CD4-positive, alpha-beta T cell treated with Interleukin-12 subunit alpha and Interleukin-12 subunit beta, for 1 hour (primary cell): Measurements from ENCODE around the gene SLC17A7.
"Not testable (repeated sequence)": the region's sequence is repeated elsewhere in the genome, so short reads cannot be mapped to it uniquely, and the experiment has no call there.

Experiments
- DNase-seq: peaks from one replicate; pipeline ENCODE4 v3.0.0-alpha.2; 2020

SLC17A7 gene

GRCh38 chr19:49441210-49441959 is at the start of gene SLC17A7:
SLC17A7 (minus strand) TSS chr19:49441527; CDS start chr19:49441379, 148 bp downstream.
- peak; percentile 56 for DNase-seq

GRCh38 chr19:49490287-49491029 is 49.1 kb upstream of the SLC17A7 start:
- no peak for DNase-seq

DNA sequence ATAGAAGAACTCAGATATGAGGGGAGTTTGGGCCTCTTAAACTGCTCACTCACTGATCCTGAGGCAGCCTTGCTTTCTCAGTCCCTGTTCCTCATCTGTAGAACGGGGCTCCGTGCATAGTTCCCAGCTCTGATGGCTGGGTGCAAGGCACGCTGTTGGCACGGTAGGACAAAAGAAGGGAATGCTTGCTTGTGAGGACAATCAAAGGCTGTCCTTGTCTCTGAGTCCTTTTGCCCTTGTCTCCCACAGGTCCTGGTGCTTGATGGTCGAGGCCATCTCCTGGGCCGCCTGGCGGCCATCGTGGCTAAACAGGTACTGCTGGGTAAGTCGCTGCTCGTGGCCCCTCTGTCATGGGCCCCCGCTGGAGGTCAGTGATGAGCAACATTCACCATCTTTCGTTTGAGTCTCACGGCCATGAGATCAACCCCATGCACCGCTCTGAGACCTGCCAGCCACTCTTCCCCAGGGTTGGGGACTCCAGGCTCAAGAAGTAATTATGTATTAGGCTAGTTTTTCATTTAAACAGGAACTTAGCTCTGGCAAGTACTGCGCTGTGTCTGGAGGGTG is 48.4 kb upstream of the SLC17A7 start:
- peak; percentile 61 for DNase-seq

GRCh38 chr19:49488863-49489537 is 47.7 kb upstream of the SLC17A7 start:
- DNase-seq = no peak

DNA sequence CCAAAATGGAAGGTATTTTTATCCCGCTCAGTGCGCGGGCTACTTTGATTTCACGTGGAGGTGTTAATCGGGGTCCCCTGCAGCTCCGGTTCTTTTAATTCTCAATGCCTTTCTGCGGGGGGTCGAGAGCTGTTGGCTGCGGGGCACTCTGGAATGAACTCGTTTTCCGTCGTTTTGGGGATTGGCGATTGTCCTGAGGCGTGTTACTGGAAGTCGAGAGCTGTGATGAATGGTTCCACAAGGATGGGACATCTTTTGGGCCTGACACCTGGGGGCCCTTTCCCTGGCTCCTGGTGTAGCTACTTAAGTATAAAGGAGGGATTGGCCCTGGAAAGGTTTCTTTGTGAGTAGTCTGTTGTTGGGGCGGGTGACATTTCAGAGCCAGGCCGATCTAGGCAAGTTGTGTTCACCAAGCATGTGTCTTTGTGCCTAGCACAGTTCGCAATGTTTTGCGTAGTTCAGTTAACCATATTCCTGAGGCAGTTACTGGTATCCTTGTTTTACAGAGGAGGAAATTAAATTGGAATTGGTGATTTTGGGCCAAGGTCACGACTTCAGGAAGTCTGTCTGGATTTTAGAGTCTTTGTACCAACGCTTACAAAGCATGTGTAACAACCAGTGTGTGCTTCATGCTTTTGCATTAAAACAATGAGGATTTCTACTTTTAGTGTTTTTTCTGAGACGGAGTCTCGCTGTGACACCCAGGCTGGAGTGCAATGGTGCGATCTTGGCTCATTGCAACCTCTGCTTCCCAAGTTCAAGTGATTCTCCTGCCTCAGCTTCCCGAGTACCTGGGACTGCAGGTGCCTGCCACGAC is 46.9 kb upstream of the SLC17A7 start:
- no peak for DNase-seq

DNA sequence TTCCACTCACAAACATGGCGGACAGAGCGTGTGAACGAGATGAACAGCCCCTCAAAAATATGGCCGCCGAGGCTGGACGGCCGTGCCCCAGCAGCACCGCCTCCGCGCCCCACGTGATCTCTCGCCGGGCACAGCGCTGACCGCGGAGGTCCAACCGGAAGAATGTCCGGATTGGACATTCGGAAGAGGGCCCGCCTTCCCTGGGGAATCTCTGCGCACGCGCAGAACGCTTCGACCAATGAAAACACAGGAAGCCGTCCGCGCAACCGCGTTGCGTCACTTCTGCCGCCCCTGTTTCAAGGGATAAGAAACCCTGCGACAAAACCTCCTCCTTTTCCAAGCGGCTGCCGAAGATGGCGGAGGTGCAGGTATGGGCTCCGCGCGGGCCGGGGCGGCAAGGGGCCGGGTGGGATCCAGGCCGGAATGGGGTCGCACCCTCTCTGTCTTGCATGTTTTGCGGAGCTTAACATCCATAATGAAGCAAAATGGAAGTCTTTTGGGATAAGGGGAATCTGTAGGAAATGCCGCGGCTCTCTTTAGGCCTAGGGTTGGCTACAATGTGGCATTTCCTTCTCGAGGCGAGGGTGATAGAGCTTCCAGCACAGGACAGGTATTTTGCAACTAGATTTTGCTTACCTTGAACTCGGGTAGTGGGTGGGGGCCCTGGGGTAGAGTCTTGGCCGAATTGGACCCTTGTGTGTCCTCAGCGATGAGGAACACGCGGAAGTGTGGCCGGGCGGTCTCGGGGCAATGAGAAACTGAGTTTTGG is 46.1 kb upstream of the SLC17A7 start, which contains the start of gene RPL13A:
Gene RPL13A (plus strand): TSS at position 332 of the 769 bp plus-strand sequence. CDS start 22 bp downstream, at position 354.
- DNase-seq = peak; percentile 100

GRCh38 chr19:49486710-49487276 is 45.5 kb upstream of the SLC17A7 start:
- DNase-seq = no peak

- DNase-seq = no peak
These were observed 44.9 kb upstream of the SLC17A7 start for GRCh38 chr19:49486232-49486631.

DNA sequence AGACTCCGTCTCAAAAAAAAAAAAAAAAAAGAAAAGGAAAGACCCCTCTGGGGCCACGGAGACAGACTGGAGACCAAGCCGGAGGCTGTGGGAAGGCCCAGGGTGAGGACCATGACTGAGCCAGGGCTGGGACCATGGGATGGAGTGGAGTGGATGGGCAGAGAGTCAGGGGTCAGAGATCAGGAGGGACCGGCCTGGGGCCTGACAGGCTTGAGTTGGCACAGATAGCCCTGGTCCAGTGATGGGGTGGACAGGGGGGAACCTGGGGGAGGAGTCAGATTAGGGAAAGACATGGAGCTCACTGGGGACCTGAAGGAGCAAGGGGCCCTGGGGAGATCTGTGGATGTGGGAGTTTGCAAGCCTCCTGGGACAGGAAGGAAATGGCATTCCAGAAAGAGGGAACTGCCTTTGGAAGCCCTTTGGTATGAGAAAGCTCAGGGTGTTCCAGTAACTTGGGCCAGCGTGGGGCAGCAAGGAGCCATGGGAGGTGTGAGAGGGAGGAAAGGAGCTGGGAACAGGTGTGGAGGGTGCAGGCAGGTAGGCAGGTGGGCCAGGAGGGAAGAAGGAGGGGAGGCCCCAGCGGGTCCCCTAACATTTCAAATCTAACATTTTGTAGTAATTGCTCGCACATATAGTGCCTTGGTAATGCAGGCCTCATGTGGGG is 39.8 kb upstream of the SLC17A7 start:
- DNase-seq = no peak

GRCh38 chr19:49479975-49480628 is 38.8 kb upstream of the SLC17A7 start:
- no peak for DNase-seq

- peak; percentile 76 for DNase-seq
These were observed 34.9 kb upstream of the SLC17A7 start for GRCh38 chr19:49475995-49476880.

- peak; percentile 36 for DNase-seq
These were observed 34.0 kb upstream of the SLC17A7 start for GRCh38 chr19:49475191-49475917.

DNA sequence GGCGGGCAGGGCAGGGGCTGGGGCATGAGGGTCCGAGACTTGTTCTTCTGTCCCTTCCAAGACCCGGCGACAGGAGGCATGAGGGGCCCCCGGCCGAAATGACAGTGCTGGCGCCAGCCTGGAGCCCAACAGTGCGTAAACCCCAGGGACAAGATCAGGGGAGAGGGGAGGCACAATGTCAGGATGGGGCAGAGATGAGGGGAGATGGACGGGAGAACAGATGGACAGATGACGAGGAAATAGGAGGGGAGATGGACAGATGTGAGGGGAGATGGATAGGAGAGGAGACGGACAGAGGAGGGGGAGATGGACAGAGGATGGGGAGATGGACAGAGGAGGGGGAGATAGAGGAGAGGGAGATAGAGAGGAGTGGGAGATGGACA is 33.2 kb upstream of the SLC17A7 start:
- no peak for DNase-seq

DNA sequence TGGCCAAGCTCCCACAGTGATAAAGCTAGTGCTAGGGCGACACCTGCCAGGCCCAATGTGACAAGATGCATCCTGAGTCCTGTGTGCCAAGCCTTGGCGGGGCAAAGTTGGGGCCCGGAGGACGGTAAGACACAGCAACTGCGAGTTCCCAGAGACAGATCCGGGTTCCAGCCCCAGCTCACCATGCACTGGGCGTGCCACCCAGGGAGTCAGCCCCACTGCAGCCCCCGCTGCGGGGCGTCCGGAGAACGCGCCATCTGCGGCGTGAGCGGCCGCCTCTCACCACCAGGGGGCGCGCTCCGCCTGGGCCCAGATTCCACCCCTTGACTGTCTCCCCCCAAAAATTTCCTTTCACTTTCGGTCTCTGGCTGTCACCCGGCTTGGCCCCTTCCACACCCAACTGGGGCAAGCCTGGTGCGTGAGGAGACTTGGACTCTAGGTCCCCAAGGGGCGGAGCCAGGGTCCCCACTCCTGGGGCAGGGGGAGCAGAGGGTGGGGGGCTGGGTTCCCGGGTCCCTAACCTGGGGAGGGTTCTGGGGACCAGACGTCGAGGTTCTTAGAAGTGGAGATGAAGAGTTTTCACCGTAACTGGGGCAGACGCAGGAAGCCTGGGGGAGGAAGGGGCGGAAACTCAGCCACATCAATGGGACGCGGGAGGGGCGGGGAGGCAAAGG is 32.7 kb upstream of the SLC17A7 start, which contains the start of gene FLT3LG:
Gene FLT3LG (plus strand): TSS at position 348 of the 674 bp plus-strand sequence. CDS start 425 bp downstream, outside the sequence.
- peak; percentile 96 for DNase-seq

- DNase-seq = not testable (repeated sequence)
These were observed 32.2 kb upstream of the SLC17A7 start for GRCh38 chr19:49473501-49473867.

DNA sequence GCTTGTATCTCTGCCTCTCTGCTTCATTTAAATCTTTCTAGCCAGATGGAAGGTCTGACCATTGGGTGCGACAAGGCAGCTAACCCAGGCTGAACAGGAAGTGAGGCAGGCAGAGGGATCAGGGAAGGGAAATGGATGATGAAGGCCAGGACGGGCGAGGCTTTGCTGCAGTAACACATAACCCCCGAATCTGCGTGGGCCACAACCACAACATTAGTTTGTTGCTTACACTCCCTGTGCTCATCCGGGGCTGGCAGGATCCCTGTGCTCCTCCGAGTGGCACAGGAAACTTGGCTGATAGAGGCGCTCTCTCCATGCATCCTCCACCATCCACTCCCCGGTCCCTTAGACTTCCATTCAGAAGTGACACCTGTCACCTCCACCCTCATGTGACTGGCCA is 31.6 kb upstream of the SLC17A7 start:
- no peak for DNase-seq

GRCh38 chr19:49470615-49470978 is 29.3 kb upstream of the SLC17A7 start:
- DNase-seq = no peak
